Chondrocyte (in vitro differentiated cells): Measurements from ENCODE around the gene C11orf21. TPM values are rescaled to one million over a fixed set of nuclear protein-coding genes. Genes with fewer than 3 reads are reported as not detected.

Experiments
- DNase-seq: peaks from one replicate; pipeline ENCODE4 v3.0.0; 2021; ENCODE audit warnings: mixed read lengths, low spot score
- H3K27ac Mint-ChIP-seq: one replicate; pipeline ENCODE4 v1.8.0; 2021; ENCODE audit warnings: mild to moderate bottlenecking, moderate library complexity, mixed read lengths; ENCODE audit not compliant: unreplicated experiment
- H3K27me3 Mint-ChIP-seq: 2 replicates; pipeline ENCODE4 v1.8.0; 2021; ENCODE audit warnings: low read depth, mixed read lengths
- H3K36me3 Mint-ChIP-seq: 2 replicates; pipeline ENCODE4 v1.8.0; 2021; ENCODE audit warnings: low read depth, mixed read lengths
- H3K4me1 Mint-ChIP-seq: 2 replicates; pipeline ENCODE4 v1.8.0; 2021; ENCODE audit warnings: low read depth, mild to moderate bottlenecking, mixed read lengths
- H3K4me3 Mint-ChIP-seq: one replicate; pipeline ENCODE4 v1.8.0; 2021; ENCODE audit warnings: mild to moderate bottlenecking, moderate library complexity, mixed read lengths; ENCODE audit not compliant: unreplicated experiment
- H3K9me3 Mint-ChIP-seq: 2 replicates; pipeline ENCODE4 v1.8.0; 2021; ENCODE audit warnings: low read depth, mixed read lengths
- total RNA-seq: library from RNA; stranded (reverse); gene quantifications from 3 replicates; pipeline ENCODE4 v1.2.1, GENCODE V29; 2021
- TF ChIP-seq, protein P1 (sequence below): fragments of 200-600 bp; sonication (generic); IDR thresholded peaks from 2 replicates; pipeline ENCODE4 v1.5.0; 2021; ENCODE audit warnings: antibody characterized with exemption, mild to moderate bottlenecking, moderate library complexity

Gene C11orf21
- total RNA-seq, 1 donor from 2014 or later: not detected

GRCh38 chr11:2331404-2331803, 29.7 kb upstream of the C11orf21 start:
- Mint-ChIP-seq H3K27me3 (no peaks in the 10 kb centered on the region), H3K9me3 (peaks cover 5% of the 10 kb centered on the region), H3K4me3 (no peak overlapping the region), H3K27ac (no peak overlapping the region), H3K4me1 (no peaks in the 10 kb centered on the region), H3K36me3 (peaks cover 5% of the 10 kb centered on the region)
- no peak for DNase-seq
- TF ChIP-seq, protein P1, sequence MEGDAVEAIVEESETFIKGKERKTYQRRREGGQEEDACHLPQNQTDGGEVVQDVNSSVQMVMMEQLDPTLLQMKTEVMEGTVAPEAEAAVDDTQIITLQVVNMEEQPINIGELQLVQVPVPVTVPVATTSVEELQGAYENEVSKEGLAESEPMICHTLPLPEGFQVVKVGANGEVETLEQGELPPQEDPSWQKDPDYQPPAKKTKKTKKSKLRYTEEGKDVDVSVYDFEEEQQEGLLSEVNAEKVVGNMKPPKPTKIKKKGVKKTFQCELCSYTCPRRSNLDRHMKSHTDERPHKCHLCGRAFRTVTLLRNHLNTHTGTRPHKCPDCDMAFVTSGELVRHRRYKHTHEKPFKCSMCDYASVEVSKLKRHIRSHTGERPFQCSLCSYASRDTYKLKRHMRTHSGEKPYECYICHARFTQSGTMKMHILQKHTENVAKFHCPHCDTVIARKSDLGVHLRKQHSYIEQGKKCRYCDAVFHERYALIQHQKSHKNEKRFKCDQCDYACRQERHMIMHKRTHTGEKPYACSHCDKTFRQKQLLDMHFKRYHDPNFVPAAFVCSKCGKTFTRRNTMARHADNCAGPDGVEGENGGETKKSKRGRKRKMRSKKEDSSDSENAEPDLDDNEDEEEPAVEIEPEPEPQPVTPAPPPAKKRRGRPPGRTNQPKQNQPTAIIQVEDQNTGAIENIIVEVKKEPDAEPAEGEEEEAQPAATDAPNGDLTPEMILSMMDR: no peak

DNA sequence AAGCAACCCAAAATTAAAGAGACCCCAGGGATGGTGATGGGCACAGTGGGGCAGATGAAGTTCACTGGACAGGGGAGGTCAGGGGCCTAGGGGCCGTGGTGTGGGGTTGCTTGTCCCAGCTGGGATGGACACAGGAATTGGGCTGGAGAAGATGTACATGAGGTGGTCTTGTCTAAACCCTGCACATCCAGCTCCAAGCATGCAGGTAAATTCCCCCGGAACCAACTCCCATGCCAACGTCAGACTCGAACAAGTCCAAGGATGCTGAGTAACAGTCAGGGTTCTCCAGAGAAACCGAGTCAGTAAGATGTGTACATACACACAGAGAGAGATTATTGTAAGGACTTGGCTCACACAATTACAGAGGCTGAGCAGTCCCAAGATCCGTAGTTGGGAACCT, 29.0 kb upstream of the C11orf21 start:
- peaks cover 5% of the 10 kb centered on the region for H3K9me3 Mint-ChIP-seq
- no peaks in the 10 kb centered on the region for H3K4me1 Mint-ChIP-seq
- H3K27ac Mint-ChIP-seq: no peak overlapping the region
- TF ChIP-seq, protein P1: no peak
- H3K36me3 Mint-ChIP-seq: peaks cover 5% of the 10 kb centered on the region
- no peak overlapping the region for H3K4me3 Mint-ChIP-seq
- no peaks in the 10 kb centered on the region for H3K27me3 Mint-ChIP-seq
- no peak for DNase-seq

DNA sequence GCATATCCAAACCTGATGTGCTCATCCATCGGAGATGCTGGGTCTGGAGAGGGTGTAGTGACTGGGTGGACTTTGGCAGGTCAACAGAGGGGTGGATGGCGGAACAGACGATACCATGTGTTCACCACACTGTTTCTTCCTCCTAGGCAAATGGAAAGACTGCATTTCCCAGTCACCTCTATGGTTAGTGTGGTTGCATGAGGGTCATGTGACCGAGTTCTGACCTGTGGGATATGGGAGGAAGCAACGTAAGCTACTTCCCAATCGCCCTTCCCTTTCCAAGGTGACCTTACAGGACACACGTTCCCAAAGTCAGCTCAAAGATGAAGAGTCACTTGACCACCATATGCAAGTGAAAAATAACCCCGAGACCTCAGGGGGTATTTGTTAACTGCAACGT, 27.8 kb upstream of the C11orf21 start:
- no peaks in the 10 kb centered on the region for H3K4me1 Mint-ChIP-seq
- peaks cover 5% of the 10 kb centered on the region for H3K9me3 Mint-ChIP-seq
- H3K4me3 Mint-ChIP-seq: no peak overlapping the region
- TF ChIP-seq, protein P1: no peak
- DNase-seq: no peak
- H3K36me3 Mint-ChIP-seq: peaks cover 5% of the 10 kb centered on the region
- no peaks in the 10 kb centered on the region for H3K27me3 Mint-ChIP-seq
- H3K27ac Mint-ChIP-seq: no peak overlapping the region

- Mint-ChIP-seq H3K27ac (no peak overlapping the region), H3K4me3 (no peak overlapping the region), H3K36me3 (peaks cover 6% of the 10 kb centered on the region), H3K27me3 (no peaks in the 10 kb centered on the region), H3K4me1 (no peaks in the 10 kb centered on the region), H3K9me3 (peaks cover 5% of the 10 kb centered on the region)
- DNase-seq: no peak
- TF ChIP-seq, protein P1: no peak
Measured at GRCh38 chr11:2328656-2329354, 27.1 kb upstream of the C11orf21 start.

GRCh38 chr11:2328021-2328420, 26.3 kb upstream of the C11orf21 start:
- TF ChIP-seq, protein P1: no peak
- peaks cover 6% of the 10 kb centered on the region for H3K36me3 Mint-ChIP-seq
- no peak overlapping the region for H3K27ac Mint-ChIP-seq
- H3K4me3 Mint-ChIP-seq: no peak overlapping the region
- H3K9me3 Mint-ChIP-seq: peaks cover 5% of the 10 kb centered on the region
- peaks cover 2% of the 10 kb centered on the region for H3K27me3 Mint-ChIP-seq
- no peaks in the 10 kb centered on the region for H3K4me1 Mint-ChIP-seq
- DNase-seq: no peak
